ENCODE data around the gene NDFIP2.

NDFIP2 gene, protein sequence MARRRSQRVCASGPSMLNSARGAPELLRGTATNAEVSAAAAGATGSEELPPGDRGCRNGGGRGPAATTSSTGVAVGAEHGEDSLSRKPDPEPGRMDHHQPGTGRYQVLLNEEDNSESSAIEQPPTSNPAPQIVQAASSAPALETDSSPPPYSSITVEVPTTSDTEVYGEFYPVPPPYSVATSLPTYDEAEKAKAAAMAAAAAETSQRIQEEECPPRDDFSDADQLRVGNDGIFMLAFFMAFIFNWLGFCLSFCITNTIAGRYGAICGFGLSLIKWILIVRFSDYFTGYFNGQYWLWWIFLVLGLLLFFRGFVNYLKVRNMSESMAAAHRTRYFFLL

DNA sequence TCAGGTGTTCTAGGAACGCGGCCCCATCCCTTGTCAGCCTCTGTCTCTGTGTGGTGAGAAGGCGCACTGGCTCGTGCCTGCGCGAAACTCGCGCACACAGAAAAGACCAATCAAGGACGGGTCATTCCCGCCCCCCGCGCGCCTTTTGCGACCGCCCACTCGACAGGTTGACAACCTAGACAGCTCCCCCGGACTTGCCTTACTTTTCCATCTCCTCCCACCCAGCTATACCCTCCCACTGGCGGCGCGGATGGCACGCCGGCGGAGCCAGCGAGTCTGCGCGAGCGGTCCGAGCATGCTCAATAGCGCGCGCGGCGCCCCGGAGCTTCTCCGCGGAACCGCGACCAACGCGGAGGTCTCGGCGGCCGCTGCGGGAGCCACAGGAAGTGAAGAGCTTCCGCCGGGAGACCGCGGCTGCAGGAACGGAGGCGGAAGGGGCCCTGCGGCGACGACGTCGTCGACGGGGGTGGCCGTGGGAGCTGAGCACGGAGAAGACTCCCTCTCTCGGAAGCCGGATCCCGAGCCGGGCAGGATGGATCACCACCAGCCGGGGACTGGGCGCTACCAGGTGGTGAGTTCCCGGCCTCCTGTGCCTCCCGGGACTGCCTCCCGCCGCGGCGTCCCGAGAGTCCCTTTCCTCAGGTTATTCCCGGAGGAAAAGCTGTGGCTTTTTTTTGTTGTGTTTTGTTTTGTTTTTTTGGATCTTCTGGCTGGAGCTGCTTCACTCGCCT lies at the start of gene NDFIP2:
Gene NDFIP2, plus strand, starts transcription at position 202 of the 731 bp plus-strand sequence. Its CDS starts 49 bp downstream, at position 251.
- DNase-seq: peak; percentile 90

DNA sequence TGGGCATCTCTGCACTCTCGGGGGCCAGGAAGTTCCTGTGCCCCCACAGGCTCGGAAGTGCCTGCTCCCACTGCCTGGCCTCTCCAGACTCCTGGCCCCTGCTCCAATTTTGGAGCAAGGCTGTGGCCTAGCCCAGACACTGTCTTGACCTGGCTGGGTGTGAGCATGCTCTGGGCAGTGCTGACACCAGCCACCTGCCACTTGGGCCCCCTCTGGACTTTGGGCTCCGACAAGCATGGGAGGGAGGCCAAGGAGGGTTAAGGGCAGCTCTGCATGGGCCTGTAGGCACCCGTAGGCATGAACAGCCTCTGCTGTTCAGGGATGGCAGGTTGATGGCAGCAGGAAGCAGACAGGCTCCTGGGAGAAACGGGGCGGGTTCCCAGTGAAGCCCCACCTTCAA lies 48.9 kb upstream of the NDFIP2 start:
- DNase-seq: no peak

DNA sequence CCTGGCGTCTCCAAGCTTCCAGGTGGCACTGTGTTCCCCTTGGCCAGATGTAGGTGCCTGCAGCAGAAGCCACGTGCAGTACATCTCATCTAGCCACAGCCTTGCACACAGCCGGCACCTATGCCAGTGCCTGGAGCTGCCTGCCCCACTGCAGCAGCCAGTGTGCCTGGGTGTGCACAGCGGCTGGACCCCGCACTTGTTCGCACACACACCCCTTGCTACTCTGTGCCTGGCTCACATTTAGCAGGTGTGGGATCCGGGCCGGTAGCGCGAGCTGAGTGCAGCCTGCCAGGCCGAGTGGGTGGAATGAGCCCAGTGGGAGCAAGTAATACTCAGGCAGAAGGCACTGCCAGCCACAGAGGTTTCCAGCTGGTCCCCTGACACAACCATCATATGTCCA lies 48.0 kb upstream of the NDFIP2 start:
- no peak for DNase-seq

DNA sequence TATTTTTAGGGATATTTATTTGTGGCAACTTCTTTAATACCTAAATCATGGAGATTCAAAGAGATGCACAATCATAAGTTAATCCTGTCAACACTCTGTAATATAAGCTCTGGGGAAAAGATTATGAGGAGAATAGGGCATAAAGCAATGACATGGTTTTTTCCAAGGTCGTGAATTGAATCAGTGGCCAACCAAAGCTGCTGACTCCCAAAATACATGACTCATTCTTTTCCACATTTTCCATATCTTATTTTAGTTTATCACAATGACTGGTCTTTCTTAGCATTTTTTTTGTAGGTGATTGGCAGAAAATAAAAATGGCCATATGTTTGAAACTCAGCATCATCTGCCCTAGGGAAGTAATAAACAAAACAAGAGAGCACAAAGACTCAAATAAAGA lies 46.4 kb upstream of the NDFIP2 start:
- no peak for DNase-seq

DNA sequence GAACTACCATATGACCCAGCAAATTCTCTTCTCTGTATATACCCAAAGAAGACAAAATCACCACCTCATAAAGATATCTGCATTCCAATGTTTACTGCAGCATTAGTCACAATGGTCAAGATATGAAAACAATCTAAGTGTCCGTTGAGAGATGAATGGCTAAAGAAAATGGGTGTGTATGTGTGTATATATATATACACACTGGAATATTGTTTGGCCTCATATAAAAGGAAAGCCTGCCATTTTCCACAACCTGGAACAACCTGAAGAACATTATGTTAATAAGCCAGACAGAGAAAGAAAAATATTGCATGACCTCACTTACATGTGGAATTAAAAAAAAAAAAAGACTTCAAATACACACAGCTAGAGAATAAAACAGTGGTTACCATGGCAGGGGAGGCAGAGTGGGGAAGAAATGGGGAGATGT lies 45.4 kb upstream of the NDFIP2 start:
- no peak for DNase-seq

DNA sequence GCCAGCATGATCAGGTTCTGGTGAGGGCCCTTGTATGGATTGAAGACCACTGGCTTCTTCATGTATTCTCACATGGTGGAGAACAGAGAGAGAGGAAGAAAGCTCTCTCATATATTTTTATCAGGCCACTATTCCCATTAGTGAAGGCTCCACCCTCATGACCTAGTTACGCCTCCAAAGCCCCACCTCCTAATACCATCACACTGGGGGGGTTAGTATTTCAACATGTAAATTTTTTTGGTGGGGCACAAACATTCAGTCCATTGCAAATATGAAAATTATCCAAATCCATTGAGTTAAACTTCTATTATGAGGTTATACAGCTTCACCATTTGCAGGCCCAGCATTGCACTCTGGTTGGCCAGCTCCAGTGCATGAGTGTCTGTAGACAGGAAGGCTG lies 41.7 kb upstream of the NDFIP2 start:
- DNase-seq: no peak

DNA sequence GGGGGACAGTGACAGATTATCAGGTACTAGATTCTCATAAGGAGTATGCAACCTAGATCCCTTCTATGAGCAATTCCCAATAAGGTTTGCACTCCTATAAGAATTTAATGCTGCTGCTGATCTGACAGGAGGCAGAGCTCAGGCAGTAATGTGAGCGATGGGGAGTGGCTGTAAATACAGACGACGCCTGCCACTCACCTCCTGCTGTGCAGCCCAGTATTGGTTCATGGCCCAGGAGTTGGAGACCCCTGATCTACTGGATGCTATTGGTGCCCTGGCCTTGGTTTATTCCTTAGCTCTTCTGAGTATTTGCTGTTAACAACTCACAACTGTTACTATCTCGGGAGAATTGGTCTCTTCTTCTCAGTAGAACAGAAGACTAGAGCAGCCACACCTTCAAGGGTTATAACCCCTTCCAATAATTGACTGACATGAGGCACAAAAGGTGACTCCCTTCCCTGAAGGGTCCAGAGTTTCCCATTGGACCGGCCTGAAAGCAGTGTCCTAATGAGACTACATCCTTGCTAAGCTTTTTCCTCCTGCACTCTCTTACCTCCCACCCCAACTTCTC lies 39.9 kb upstream of the NDFIP2 start:
- no peak for DNase-seq

DNA sequence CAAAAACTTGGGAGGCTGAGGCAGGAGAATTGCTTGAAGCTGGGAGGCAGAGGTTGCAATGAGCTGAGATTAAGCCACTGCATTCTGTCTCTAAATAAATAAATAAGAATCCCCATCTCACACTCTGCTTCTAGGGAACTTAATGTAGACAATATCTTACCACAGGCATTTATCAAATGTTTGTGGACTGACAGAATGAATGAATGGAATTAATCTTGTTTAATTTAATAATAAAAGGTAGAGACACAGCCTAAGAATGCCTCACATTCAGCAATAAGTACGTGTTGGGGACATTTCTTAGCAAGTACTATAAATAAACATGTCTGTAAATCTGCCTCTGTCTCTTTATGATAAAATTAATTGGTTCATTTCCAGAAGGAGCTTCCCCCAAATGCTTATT lies 38.7 kb upstream of the NDFIP2 start:
- DNase-seq: no peak

DNA sequence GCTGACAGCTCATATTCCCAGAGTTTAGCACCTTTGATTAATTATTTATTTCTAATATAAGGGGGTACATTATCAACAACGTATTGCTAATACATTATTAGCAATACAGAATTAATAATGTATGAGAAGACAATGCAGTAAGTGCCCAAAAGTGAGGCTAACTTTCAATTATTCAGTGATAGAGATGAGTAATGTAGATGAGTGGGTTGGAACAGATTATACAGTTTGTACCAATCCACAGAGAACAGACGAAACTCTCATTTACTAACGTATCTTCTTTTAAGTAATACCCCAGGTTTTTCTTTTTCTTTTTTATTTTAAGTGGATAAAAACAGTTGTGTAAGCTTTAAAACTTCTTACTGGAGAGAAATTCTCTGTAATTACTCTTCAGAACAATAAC lies 38.2 kb upstream of the NDFIP2 start:
- no peak for DNase-seq

DNA sequence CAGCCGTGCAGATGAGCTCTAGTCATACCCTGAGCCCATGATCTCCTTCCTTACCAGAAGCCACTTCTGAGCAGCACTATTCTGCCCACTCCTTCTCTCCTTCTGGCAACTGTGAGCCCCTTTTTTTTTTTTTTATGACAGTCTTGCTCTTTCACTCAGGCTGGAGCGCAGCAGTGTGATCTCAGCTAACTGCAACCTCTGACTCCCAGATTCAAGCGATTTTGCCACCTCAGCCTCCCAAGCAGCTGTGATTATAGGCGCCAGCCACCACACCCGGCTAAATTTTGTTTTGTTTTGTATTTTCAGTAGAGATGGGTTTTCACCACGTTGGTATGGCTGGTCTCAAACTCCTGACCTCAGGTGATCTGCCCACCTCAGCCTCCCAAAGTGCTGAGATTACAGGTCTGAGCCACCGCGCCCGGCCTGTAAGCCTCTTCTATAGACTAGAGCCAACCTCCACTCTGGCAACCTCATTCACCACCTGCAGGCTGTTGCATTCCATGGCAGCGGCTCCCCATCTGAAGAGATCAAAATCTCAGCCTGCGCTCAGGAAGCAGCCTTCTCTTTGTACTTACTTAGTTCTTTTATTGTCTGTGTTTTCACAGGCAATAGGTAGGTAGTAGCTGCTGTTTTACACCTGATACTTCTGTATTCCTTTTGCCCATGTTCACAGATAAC lies 34.8 kb upstream of the NDFIP2 start:
- no peak for DNase-seq

DNA sequence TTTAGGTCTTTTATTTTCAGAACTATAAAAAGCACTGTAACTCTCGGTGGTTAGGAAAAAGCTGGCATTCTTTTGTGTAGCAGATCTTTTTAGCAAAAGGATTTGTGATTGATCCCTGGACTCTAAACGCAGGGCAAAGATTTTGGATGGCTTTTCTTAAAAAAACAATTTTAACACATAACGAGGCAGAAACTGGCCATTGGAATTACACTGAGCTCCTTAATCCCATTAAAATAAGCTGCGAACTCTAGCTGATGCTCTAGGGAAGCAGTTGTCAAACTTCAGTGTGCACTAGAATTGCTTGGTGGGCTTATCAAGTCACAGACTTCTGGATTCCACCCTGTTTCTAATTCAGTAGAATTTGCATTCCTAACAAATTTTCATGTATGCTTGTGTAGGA lies 33.8 kb upstream of the NDFIP2 start:
- DNase-seq: no peak

DNA sequence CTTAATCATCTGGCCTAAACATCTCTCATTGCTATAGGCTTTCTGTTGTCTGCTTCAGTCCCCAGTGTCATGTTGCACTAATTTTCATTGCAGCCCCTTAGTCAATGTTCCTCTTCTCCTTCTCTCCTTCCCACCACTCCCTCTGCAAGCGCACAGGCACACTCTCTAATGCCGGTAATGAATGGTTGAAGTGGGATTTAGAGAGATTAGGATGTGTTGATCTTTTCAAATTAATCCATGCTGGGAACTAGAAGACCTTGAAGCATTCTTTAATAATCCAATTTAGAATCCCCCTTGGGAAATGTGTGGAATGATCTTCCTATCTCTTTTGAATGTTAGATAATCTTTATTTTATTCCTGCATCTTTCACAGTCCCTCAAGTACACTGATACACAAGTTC lies 33.2 kb upstream of the NDFIP2 start:
- no peak for DNase-seq

DNA sequence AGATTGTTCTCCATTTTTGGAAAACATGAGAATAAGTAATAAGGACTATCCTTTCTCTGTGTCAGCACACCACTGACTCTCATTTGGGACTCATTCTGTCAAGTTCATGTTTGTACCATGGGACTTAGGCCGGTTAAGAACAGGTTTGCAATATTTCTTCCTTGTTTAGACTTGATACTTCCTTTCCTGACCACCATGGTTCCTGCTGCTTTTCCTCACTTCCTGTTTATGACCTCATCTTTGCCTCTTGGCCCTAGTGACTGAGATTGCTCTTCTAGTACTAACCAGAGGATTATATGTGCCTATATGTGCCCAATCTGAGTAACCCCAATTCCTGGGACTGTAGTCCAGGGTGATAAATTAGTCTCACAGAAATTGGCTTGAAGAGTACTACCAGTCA lies 32.5 kb upstream of the NDFIP2 start:
- DNase-seq: no peak

DNA sequence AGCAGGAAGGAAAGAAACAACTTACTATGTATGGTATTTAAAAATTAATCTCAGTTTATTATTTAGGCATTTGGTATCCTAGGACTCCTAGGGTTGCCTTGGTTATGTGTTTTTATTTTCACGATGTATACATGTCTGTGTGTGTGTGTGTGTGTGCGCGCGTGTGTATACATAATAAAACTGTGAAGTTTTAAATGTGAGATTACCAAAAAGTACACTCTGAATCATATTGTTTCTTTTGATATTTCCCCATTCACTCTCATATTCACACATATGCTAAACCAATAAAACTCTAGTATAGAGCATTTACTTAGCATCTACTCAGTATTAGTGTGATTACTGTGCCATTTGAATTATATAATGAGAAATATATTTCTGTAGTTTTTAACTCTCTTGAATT lies 30.8 kb upstream of the NDFIP2 start:
- no peak for DNase-seq

DNA sequence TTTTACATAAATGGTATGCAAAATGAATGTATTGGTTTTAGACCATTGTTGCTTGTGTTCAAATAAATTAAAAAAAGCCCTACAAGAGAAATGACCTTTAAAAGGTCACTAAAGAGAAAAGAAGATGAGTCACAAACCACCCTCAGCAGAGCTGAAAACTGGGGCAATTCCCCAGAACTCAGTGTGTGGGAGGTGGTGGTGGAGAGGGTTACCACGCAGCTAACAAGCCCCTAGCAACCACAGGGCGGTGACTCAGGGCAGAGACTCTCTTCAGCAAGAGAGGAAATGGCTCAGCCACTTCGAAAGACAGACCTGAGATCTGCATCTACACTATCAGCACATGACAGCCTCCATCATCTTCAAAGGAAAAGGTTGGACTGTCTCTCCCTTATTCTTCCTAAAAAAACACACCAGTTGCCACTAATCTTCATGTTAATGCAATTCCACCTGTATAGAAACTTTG lies 29.4 kb upstream of the NDFIP2 start:
- peak; percentile 84 for DNase-seq

DNA sequence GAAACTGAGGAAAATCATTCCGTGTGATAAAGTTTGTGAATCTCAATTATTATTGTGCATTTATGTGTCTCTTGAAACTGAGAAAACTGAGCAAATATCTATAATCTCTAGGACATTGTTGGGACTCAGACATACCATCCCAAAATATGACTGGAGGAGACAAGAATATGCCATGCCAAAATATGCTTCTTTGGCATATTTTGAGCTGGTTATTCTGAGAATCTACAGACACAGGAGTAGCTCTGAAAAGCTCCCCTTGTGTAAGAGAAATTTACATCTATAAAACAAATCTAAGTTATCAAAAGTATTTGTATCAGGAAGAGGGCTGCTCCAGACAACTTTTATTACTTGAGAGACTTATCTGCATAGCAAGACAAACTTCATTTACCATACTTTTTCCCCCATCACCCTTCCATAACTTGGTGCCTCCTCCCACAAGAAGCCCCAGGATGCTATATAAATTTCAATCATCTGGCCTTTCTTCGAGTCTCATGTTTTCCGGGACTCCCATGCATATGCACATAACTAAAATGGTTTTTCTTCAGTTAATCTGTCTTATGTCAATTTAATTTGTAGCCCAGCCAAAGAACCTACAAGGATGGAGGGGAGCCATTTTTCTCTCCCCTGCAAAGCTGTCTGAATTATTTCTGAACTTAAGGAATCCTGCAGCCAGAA lies 28.6 kb upstream of the NDFIP2 start:
- DNase-seq: no peak

DNA sequence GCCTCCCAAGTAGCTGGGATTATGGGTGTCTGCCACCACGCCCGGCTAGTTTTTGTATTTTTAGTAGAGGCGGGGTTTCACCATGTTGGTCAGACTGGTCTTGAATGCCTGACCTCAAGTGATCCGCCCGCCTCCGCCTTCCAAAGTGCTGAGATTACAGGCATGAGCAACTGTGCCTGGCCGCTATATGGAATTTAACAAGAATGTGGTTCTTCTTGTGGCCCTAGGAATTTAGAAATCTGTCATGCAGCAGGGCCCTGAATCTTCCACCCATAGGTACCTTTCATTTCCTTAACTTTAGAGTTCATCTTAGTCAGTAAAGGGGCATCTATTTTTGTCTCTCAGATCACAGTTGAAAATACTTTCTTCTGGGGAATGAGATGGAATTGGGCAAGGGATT lies 25.6 kb upstream of the NDFIP2 start:
- DNase-seq: no peak

DNA sequence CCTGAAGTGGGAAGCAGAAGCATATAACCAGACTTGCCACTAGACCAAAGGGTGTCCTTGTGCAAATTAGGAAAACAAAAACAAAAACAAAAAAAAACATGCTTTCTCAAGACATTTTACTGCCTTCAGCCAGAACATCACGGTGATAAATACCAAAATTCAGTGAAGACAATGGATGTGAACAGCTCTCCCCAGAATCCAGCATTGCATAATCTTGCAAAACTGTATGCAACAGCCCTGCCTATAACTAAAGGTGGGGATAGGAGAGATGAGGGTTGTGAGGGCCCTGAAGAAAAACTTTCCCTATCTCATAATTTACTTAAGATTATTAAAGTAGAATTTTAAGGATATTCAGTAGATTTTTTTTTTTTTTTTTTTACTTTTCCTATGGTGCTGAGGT lies 24.9 kb upstream of the NDFIP2 start:
- DNase-seq: no peak

DNA sequence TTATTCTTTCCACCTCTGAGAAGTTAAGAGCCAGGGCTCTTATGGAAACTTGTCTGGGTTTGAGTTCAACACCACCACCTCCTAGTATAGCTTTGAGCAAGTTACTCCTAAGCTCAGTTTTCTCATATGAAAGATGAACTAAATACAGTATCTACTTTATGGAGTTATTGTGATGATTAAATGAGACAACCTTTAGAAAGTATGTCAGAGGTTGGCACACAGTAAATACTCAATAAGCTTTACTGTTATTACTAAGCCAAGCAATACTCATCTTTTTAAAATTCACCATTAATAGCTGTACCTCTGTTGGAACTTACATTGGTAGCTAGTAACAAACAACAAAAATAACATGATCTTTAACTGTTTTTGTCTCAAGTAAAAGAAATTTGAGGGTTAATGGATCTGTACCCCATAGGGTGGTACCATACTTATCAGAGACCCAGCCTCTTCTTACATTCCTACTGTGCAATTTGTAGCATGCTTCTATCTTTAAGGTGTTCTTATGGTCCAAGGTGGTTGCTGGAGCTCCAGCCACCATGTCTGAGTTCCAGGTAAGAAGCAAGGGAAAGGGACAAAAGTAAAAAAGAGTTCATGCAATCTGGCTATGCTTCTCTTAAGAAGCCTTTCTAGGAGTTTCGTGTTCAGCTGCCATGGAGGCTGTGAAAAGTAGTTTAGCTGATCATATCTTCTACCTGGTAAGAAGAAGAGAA lies 24.1 kb upstream of the NDFIP2 start:
- DNase-seq: no peak

DNA sequence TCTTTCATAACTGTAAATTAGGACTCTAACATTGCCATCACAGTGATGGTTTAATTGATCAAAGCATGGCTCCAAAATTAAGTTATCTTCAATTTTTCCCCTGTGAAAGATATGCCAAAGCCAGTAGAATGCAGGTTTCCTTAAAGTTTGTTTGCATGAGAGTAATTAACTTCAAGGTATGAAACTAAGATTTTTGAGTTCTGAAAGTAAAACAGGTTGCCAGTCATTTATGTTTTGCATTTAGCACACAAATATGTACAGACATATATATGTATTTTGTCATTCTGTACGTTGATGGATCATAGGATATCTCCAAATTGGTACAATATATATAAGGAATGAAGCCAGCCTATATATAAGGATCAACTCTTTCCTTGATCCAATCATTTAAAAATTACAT lies 23.6 kb upstream of the NDFIP2 start:
- no peak for DNase-seq

DNA sequence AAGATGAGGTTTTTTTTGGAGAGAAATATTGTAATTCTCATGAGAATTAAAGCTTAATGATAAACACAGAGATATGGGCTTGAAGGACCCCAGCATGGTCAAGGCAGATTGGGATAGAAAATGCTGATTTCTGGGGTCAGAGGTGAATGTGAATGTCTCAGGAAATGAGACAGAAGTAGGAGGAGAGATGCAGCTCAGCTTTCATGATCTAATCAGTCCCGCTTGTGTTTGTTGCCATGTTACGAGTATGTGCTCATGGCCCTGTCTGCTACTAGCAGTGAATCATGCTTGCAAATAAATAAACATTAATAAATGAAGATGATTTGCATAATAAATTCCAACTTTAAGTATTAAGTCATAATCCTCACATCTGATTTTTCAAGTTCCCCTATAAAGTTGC lies 23.0 kb upstream of the NDFIP2 start:
- no peak for DNase-seq

DNA sequence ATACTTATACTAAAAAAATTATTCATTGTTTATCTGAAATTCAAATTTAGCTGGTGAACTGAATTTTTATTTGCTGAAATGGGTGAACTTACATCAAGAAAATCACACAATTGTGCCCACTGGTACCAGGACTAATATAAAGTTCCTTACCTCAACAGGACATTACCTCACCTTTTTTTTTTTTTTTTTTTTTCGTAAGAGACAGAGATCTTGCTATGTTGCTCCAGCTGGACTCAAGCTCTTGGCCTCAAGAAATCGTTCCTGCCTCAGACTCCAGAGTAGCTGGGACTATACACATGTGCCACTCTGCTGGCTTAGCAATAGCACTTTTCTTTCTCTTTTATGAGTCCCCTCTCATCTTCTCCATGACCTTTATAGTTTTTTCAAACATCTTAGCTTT lies 22.5 kb upstream of the NDFIP2 start:
- DNase-seq: no peak

Measured in hematopoietic multipotent progenitor cell treated with erythropoietin and hydrocortisone succinate and interleukin-3 and kit ligand, for 8 days (in vitro differentiated cells).